Adrenal gland (tissue), 5 donors: Measurements from ENCODE around the gene TMED7.

ENCODE experiments used
- POLR2A ChIP-seq, 2 donors: fragments of 450-650 bp; IDR thresholded peaks; one replicate each; pipeline ENCODE4 v1.6.1; 2017; ENCODE audit warnings: antibody characterized with exemption in 2 of 2, mild to moderate bottlenecking in 2 of 2, moderate library complexity in 1 of 2
- TF ChIP-seq, protein P1 (sequence below), 6 experiments: fragments of 450-650 bp in 4 of 6; fragments of 200-600 bp in 2 of 6; sonication (generic) in 1 of 6; IDR thresholded peaks; 1 replicate in 5 of 6; 2 replicates in 1 of 6; pipeline versions ENCODE4 v1.5.1 to v1.8.0; 2016 to 2021; ENCODE audit warnings: antibody characterized with exemption in 6 of 6, mild to moderate bottlenecking in 2 of 6, moderate library complexity in 1 of 6
- donor health status: DM: no; HTN: no; CAD: no.

DNA sequence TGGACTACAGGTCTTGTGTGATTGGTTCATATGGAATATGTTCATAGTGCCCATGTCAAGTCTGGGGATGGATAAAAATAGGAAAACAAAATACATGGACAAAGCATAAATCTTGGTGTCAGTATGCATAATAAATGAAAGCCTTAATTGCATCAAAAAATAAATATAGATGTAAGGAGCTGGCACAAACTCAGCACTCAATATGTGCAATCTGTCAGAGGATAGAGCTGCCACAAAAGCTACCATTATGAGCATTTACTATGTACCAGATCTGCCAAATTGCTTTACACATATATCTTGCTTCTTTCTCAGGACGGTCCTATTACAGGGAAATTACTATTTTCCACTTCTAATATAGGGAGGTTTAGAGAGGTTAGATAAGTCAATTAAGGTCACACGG lies 18.2 kb upstream of the TMED7 start:
- TF ChIP-seq, protein P1, sequence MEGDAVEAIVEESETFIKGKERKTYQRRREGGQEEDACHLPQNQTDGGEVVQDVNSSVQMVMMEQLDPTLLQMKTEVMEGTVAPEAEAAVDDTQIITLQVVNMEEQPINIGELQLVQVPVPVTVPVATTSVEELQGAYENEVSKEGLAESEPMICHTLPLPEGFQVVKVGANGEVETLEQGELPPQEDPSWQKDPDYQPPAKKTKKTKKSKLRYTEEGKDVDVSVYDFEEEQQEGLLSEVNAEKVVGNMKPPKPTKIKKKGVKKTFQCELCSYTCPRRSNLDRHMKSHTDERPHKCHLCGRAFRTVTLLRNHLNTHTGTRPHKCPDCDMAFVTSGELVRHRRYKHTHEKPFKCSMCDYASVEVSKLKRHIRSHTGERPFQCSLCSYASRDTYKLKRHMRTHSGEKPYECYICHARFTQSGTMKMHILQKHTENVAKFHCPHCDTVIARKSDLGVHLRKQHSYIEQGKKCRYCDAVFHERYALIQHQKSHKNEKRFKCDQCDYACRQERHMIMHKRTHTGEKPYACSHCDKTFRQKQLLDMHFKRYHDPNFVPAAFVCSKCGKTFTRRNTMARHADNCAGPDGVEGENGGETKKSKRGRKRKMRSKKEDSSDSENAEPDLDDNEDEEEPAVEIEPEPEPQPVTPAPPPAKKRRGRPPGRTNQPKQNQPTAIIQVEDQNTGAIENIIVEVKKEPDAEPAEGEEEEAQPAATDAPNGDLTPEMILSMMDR (IDR thresholded peaks at IDR 0.05): no peak
- TF ChIP-seq POLR2A (IDR thresholded peaks at IDR 0.05): no peak
